AG04449 (cell line): Measurements from ENCODE around the gene MLLT11.

Experiments used
- CTCF ChIA-PET: fragments of 350-600 bp; formaldehyde crosslinking; extraction: SDS; loops from one replicate; lab custom pipeline; 2021; ENCODE audit warnings: antibody characterized with exemption; lab: Yijun Ruan, JAX
- POLR2A ChIA-PET: fragments of 400-600, 350-600 bp; formaldehyde crosslinking; extraction: SDS; loops from one replicate; lab custom pipeline; 2020; ENCODE audit warnings: antibody characterized with exemption, inconsistent platforms; lab: Yijun Ruan, JAX
- DNase-seq: peaks from one replicate; pipeline ENCODE4 v3.0.0-alpha.2; 2010; ENCODE audit warnings: low read depth, low spot score
- H3K4me3 ChIP-seq: 2 replicates; pipeline ENCODE4 v1.5.1; 2011; ENCODE audit warnings: low read depth, mild to moderate bottlenecking, control low read depth, low read length
- CTCF ChIP-seq: IDR thresholded peaks from one replicate; pipeline ENCODE4 v1.5.1; 2011; ENCODE audit warnings: mild to moderate bottlenecking, moderate library complexity, low read length, control low read depth, inconsistent platforms; ENCODE audit not compliant: insufficient read depth; ENCODE audit errors: missing control alignments

The MLLT11 gene

GRCh38 chr1:151065089-151065645, 5.0 kb downstream of the MLLT11 start:
- CTCF ChIA-PET: interaction anchor here (1.1 to 2.1 kb wide), 2 partner anchors 16 to 35 kb away, joined by 3 to 7 read pairs; no protein-coding TSS in a partner anchor
- POLR2A ChIA-PET: interaction anchor here (0.6 kb wide), 1 partner anchor 317 kb away, joined by 3 read pairs; no protein-coding TSS in a partner anchor
- no peak for DNase-seq
- no peak overlapping the region for H3K4me3 ChIP-seq
- TF ChIP-seq CTCF: no peak

- POLR2A ChIA-PET: no interaction called here
- no peak overlapping the region for H3K4me3 ChIP-seq
These were observed 7.0 kb downstream of the MLLT11 start for GRCh38 chr1:151067185-151067584.

GRCh38 chr1:151069103-151069486, 8.9 kb downstream of the MLLT11 start:
- H3K4me3 ChIP-seq: no peak overlapping the region
- POLR2A ChIA-PET: no interaction called here
- no peak for TF ChIP-seq CTCF
- DNase-seq: no peak
- CTCF ChIA-PET: no interaction called here

More at GRCh38 chr1:151067185-151067584, 7.0 kb downstream of the MLLT11 start:
- no peak for DNase-seq
- no peak for TF ChIP-seq CTCF
- CTCF ChIA-PET: interaction anchor here (0.8 to 1.6 kb wide), 3 partner anchors 8 to 43 kb away, joined by 3 to 6 read pairs (median 4); partner anchors contain the start of gene CDC42SE1

- POLR2A ChIA-PET: interaction anchor here (0.6 to 1.0 kb wide), 3 partner anchors 8 to 13 kb away, joined by 3 to 5 read pairs (median 3); partner anchors contain the start of gene CDC42SE1
- CTCF ChIA-PET: interaction anchor here (0.7 to 4.7 kb wide), 14 partner anchors 9 to 103 kb away, joined by 3 to 44 read pairs (median 4); partner anchors contain the start of genes C1orf56, CDC42SE1 and MLLT11
- peak within 1 kb of the TSS; percentile 80 for H3K4me3 ChIP-seq
- TF ChIP-seq CTCF: peak; percentile 94
- peak; percentile 89 for DNase-seq
These were observed 10.5 kb downstream of the MLLT11 start, which contains the start of gene GABPB2 for GRCh38 chr1:151070474-151071276. Gene GABPB2 (plus strand): TSS chr1:151070761. CDS start chr1:151088190, 17,429 bp downstream.

GRCh38 chr1:151072224-151072623, 12.0 kb downstream of the MLLT11 start:
- DNase-seq: no peak
- CTCF ChIA-PET: interaction anchor here (0.8 to 4.7 kb wide), 14 partner anchors 11 to 93 kb away, joined by 3 to 44 read pairs (median 4); partner anchors contain the start of genes CDC42SE1, MLLT11 and TNFAIP8L2

More at GRCh38 chr1:151072224-151072623, 12.0 kb downstream of the MLLT11 start:
- no peak overlapping the region for H3K4me3 ChIP-seq
- POLR2A ChIA-PET: no interaction called here
- no peak for TF ChIP-seq CTCF
